GM12874 (cell line): ENCODE results near the gene MAPT.

Experiments
- CTCF ChIP-seq: IDR thresholded peaks from 2 replicates; pipeline ENCODE4 v1.5.1; 2011; ENCODE audit warnings: low read depth, mild to moderate bottlenecking, control low read depth, low read length, moderate library complexity; ENCODE audit not compliant: insufficient read depth

MAPT gene

GRCh38 chr17:45848405-45848804 lies 45.9 kb upstream of the MAPT start:
- TF ChIP-seq CTCF = no peak

GRCh38 chr17:45848868-45849535 lies 45.4 kb upstream of the MAPT start:
- TF ChIP-seq CTCF = no peak

GRCh38 chr17:45849536-45849990 lies 44.8 kb upstream of the MAPT start:
- no peak for TF ChIP-seq CTCF

GRCh38 chr17:45850011-45850410 lies 44.3 kb upstream of the MAPT start:
- no peak for TF ChIP-seq CTCF

GRCh38 chr17:45850468-45850867 lies 43.9 kb upstream of the MAPT start:
- TF ChIP-seq CTCF = no peak

GRCh38 chr17:45851022-45851421 lies 43.3 kb upstream of the MAPT start:
- TF ChIP-seq CTCF = no peak

- no peak for TF ChIP-seq CTCF
Measured at GRCh38 chr17:45851464-45851863, 42.9 kb upstream of the MAPT start.
